T-helper 22 cell (primary cell): ENCODE measurements around the gene ZBTB49.
"Not testable (repeated sequence)": the region's sequence is repeated elsewhere in the genome, so short reads cannot be mapped to it uniquely, and the experiment has no call there.

Source experiments
- DNase-seq: peaks from one replicate; pipeline ENCODE4 v3.0.0-alpha.2; 2020; ENCODE audit warnings: low read depth

The ZBTB49 gene, protein sequence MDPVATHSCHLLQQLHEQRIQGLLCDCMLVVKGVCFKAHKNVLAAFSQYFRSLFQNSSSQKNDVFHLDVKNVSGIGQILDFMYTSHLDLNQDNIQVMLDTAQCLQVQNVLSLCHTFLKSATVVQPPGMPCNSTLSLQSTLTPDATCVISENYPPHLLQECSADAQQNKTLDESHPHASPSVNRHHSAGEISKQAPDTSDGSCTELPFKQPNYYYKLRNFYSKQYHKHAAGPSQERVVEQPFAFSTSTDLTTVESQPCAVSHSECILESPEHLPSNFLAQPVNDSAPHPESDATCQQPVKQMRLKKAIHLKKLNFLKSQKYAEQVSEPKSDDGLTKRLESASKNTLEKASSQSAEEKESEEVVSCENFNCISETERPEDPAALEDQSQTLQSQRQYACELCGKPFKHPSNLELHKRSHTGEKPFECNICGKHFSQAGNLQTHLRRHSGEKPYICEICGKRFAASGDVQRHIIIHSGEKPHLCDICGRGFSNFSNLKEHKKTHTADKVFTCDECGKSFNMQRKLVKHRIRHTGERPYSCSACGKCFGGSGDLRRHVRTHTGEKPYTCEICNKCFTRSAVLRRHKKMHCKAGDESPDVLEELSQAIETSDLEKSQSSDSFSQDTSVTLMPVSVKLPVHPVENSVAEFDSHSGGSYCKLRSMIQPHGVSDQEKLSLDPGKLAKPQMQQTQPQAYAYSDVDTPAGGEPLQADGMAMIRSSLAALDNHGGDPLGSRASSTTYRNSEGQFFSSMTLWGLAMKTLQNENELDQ

DNA sequence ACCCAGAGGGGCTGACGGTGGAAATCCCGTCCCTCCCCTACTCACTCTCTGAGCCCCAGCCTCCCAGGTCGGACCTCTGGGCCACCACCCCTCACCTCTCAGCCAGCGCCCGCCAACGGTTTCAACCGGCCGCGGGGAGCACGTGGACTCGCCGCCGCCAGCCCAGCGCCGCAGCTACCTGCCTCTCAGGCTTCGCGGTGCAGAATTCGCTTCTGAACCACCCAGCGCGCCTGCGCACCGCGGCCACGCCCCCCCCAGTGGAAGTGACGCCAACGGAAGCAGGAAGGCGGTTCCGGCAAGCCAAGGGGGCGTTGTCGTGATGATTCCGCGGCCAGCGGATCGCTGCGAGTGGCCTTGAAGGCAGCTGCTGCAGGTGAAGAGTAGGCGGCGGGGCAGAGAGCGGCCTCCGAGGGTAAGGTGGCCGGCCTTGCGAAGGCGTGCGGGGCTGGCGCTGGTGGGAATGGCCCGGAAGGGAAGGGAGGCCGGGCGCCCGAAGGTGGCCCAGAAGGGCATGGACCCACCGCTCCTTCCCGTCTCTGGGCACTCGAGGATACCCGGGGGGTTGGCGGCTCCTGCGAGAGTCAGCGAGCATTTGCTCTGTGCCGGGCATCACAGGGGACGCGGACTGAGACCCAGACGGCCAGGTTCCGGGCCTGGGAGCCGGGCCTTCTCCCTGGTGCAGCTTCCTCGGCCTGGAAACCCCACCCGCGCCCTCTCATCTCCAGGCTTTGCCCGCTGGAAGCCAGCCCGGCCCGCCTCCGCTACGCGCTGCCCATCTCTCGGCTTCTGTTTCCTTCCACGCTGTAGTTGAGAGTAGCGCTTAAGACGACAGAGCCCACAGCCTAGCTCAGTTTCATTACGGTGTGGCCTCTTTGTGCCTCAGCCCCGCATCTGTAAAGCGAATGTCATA, at the start of gene ZBTB49, which contains the start of gene LYAR:
Gene ZBTB49 (plus strand): TSS at position 311 of the 910 bp plus-strand sequence. CDS start 9,695 bp downstream, outside the sequence.
Gene LYAR (minus strand): TSS at position 214 of the 910 bp plus-strand sequence. CDS start 6,412 bp downstream, outside the sequence.
- DNase-seq: peak; percentile 93

DNA sequence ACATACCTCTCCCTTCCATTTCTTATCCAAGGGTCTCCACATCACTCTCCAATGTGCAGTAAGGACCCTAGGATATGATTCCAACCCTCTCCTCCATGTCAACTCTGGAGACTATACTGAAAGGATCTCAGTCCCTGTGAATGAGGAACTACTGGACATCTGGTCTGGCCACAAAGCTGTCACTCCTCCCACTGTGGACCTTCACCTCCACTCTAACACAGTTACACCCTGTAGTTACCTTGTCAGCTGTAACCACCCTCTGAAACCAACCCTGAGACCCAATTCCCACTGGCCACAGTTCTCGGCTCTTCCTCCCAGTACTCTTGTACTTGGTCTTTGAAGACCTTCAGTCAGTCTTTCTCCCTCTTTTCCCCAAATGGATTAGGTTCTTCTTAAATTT, 44.9 kb upstream of the ZBTB49 start:
- no peak for DNase-seq

DNA sequence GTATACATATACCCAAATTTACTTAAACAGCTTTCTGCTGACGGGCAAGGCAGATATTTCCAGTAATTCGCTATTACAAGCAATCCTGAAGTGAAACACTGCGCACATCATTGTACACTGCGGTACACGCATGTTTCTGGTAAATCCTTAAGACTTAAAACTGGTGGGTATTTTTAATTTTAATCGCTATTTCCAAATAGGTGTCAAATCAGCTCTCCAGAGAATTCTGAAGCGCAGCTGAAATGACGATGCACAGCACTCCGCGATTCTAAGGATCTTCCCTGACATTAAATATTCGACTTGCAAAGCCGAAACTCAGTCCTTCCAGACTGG, 42.4 kb upstream of the ZBTB49 start:
- no peak for DNase-seq

DNA sequence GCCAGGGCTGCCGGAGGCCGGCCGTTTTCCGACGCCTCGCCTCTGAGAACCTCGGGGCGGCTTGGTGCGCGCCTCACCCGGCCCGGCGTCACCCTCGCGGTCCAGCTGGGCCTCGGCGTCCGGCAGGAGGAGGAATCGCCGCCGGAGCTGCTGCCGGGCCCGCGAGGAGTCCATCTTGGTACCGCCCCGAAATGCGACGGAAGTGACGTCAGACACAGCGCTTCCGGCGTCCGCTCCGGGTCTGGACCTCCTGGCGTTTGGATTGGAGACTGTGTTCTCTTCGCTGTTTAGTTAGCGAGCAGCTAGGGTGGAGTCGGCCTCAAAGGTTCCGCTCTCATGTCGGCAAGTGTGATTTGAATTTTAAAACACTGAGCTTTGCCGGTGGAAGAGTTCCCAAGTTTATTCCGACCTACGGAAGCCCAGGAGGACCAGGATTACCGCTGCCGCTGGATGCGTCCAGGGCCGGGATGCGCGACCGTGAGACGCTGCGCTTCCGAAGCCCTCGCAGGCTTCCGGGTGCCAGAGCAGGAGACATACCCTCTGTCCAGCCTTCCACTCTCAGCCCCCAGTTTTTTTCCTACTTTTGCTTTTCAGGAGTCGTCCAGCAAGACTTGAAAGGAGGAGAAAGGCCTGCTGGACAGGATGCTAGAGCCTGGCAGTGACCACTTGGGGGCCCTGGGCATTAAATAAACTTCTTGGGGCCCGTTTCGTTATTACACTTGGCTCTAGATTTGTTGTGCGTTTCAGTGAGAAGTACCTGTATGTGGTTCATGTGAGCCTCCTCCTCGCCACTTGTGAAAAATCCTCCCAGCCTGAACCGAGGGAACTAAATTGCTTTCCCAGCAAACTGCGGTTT, 41.8 kb upstream of the ZBTB49 start, which contains the start of gene TMEM128:
Gene TMEM128 (minus strand): TSS at position 195 of the 856 bp plus-strand sequence. CDS start 21 bp downstream, at position 174.
- DNase-seq: peak; percentile 83

DNA sequence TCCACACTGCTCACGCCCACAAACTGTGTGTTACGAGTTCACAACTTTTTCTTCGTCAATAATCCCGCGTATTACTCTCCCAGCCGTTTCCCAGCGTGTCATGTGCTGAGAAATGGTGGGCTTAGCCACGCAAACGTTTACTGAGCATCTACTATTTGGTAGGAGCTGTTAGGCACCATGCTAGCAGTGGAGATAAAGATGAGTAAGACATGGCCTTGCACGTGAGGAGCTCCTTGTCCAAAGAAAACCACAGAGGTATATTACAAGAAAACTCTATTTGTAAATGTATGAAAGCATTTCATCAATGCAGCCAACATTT, 41.2 kb upstream of the ZBTB49 start:
- DNase-seq: no peak

DNA sequence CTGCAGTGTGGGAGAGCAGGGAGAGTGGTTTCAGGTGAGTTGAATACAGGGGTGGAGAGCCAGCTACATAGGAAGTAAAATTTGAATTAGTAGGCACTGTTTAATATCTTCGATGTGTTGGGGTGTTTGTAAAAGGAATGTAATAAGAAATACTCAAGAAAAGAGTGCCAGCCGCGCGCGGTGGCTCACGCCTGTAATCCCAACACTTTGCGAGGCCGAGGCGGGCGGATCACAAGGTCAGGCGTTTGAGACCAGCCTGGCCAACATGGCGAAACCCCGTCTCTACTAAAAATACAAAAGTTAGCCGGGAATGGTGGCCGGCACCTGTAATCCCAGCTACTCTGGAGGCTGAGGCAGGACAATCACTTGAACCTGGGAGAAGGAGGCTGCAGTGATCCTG, 40.7 kb upstream of the ZBTB49 start:
- DNase-seq: not testable (repeated sequence)

DNA sequence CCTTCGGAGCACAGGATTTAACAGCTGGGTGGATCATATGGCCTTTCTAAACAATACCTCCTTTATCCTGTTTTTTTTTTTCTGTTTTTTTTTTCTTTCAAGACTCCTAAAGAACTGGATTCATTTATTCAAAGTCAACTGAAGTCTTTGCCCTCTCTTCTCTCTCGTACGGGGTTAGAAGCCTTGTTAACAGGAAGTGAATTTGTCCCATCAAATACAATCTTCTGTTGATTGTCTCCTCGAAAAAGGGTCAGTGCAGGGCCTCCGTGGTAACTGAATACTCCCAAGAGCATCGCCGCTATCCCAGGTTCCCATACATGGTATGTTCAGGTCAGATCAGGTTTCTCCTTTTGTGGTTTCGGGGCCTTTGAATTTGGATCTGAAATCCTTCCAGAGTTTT, 40.2 kb upstream of the ZBTB49 start:
- no peak for DNase-seq

DNA sequence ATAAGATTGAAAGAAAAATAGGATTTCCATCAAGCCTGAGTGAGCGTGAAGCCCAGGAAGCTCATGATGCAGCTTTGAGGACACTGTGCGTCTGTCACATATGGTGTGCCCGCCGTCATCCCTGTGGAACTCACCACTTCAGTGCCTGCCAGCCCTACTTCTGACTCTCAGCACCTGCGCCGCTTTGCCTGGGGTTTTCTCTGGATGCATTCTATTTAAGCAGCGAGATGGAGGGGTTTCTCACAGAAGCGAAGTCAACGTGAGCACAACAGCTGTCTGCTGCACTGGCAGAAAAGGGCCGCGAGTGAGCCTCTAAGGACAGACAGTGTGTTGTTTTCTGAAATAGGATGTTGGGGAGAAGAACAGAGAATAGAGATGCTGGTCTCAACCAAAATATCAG, 35.9 kb upstream of the ZBTB49 start:
- no peak for DNase-seq

DNA sequence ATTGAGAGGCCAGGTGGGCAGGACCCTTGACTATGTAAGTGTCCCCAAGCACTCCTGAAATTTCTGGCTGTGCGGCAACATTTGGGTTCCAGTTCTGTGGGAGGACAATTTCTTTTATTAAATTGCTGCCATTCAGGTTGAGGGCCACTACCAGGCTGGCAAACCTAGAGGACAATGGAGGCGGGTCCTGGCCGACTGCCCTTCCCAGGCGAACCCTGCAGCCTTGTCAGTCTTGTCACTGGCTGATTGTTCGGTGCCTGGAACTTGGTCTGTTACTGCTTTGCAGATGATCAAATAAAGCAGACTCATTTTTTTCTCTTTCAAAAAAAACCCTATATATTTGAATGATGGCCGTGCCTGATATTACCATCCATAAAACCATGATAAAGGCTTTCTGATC, 35.4 kb upstream of the ZBTB49 start:
- DNase-seq: no peak

DNA sequence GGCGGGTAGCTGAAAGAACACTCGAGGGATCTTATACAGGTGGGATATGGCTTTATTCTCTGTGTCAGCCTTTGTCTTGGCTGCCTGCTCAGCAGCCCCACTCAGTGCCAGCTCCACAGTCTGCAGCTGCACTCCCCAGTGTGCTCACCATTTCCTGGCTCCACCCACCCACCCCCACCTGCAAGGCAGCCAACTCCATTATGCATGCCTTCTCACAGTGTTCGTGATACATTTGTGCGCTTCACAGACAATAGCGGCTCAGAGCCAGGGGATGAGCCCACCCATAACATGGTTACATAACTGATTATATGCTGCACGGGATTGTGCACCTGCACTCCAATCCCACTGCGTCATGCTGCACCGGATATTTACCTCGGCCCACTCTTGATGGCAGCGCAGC, 33.3 kb upstream of the ZBTB49 start:
- DNase-seq: no peak

DNA sequence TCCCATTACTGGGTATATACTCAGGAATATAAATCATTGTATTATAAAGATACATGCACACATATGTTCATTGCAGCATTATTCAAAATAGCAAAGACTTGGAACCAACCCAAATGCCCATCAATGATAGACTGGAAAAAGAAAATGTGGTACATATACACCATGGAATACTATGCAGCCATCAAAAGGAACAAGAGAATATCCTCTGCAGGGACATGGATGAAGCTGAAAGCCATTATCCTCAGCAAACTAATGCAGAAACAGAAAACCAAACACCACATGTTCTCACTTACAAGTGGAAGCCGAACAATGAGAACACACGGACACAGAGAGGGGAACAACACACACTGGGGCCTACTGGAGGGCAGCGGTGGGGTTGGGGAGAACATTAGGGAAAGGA, 32.3 kb upstream of the ZBTB49 start:
- DNase-seq: not testable (repeated sequence)

DNA sequence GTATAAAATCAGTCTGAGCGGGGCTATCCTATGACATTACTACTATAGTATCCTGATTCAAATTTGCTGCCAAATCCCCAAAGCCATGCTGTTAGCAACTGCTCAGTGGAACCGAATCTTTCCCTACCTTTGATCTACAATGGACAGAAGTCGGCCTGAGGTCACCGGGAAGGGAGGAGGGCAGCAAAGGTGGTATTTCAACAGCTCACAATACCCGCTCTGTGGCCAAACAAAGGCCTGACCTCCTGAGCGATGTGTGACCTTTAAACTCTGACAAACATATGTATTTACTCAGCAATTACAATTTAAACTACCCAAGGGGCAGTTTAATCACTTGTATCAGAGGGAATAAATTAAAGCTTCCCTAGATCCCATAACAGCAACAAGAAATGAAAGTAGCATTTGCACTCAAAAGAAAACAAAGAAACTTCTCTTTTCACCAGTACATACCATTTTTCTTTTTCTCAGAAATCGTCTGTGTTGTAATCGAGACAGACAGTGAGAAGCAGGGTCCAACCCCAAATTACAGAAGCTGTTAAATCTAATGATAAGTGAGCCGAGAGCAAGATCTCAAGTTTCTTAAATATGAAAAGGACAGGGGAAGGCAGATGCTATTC, 30.5 kb upstream of the ZBTB49 start:
- DNase-seq: no peak

DNA sequence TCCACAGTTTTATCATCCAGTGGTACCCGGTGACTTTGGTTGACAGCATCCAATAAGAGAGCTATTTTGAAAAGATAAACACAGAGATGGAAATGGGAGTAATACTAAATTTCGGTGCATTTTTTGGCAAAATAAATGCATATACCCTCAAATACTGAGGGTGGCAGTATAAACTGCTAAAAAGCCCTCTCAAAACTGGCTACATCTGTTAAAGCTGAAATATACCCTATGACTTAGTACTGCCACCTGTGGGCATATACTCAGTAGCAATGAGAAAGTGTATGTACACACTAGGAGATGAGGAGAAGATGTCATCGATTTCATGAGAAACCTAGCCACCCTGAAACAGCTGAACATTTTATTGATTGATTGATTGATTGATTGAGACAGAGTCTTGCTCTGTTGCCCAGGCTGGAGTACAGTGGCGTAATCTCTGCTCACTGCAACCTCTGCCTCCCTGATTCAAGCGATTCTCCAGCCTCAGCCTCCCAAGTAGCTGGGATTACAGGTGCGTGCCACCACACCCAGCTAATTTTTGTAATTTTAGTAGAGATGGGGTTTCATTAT, 29.8 kb upstream of the ZBTB49 start:
- no peak for DNase-seq

DNA sequence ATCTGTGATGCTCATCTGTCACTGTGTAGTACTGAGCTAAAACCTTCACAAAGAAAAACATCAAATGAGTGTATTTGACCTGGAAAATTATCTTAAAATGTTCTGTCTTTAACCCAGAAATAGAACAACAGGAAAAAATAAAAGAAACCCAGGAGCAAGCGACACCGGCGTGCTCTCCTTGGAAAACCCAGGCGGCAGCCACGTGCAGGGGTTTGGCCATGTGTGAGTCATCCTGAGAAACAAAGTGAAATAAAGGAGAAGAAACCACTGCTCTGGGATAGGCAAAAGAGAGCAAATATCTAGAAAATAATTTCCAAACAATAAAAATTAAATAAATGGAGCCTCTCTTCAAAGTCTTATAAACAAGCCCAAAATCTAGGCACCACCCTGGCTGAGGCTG, 22.1 kb upstream of the ZBTB49 start:
- DNase-seq: no peak

DNA sequence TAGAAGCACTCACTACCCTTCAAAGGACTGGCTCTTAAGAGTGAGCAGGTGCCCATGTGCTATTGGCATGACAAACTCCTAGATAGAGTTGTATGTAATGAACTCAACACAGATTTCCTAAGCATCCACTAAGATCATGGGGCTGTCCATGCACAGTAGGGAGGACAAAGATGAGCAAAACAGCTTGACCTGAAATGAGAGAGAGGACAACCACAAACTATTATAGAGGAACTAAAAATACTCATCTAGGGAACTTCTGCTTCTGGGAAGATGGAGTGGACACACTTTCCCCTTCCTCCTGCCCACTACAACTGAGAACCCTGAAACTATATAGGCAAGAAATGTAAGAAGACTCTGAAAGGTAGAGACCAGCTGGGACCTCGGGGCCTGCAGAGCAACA, 21.3 kb upstream of the ZBTB49 start:
- no peak for DNase-seq

DNA sequence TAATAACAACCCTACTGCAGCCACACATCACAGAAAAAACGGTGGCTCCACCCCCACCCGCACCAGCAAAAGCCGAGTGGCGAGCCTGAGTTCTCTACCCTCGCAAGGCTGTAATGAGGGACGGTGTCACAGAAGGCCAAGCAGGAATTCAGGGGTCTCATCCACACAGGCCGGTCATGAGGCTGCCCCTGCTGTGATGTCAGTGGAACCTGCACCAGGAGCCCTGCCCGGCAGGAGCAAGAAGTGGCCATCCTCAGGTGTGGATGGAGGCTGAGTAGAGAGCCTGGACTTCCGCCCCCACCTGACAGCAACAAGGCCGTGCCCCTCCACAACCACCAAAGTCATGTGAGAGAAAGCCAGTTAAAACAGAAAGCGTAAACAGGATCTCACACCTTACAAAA, 20.7 kb upstream of the ZBTB49 start:
- DNase-seq: no peak

DNA sequence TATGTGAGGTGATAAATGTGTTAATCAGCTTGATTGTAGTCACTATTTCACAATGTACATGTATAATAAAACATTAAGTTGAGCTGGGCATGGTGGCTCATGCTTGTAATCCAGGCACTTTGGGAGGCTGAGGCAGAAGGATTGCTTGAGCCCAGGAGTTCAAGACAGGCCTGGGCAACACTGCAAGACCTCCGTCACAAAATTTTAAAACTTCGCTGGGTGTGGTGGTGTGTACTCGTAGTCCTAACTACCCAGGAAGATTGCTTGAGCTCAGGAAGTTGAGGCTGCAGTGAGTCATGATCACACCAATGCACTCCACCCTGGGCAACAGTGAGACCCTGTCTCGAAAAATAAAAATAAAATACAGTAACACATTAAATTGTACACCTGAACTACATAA, 20.2 kb upstream of the ZBTB49 start:
- DNase-seq: peak; percentile 11

DNA sequence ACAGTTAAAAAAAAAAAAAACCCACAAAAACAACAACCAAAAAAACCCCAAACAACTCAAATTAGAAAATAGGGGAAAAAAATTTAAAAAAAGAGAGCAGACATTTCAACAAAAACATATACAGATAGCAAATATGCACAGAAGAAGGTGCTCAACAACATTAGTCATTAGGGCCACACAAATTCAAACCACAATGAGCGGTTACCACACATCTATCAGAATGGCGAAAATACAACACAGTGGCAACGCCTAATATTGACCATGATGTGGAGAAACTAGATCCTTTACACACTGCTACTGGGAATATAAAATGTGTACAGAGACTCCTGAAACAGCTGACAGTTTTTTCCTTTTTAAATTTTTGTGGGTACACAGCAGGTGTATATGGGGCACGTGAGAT, 19.5 kb upstream of the ZBTB49 start:
- no peak for DNase-seq

DNA sequence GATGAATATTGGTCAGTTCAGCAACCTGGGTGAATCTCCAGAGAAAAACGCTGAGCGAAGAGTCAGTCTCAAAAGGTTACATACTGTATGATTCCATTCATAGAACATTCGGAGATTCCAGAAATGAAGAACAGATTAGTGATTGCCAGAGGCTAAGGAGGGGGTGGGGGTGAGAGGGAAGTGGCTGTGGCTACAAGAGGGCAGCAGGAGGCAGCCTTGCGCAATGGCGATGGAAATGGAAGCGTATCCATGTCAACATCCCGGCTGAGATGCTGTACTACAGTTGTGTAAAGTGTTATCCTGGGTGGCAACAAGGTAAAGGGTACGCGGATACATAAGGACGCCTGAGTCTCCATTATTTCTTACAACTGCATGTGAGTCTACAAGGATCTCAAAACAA, 18.1 kb upstream of the ZBTB49 start:
- no peak for DNase-seq

DNA sequence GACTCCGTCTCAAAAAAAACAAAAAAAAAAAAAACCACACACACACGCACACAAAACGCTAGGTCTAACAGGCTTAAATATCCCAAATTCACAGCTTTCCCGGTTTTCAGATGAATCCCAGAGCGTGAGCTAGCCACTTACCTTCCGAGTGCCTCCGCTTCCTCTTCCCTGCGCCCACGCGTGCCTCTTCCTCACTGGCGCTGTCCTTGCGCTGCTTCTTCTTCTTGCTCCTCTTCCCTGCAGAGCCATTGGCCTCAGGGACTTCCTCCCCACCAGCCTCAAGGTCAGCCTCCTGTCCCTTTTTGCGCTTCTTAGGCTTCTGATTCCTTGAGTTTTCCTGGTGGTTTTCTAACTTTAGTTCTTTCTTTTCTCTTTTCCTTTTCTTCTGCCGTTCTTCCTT, 15.8 kb upstream of the ZBTB49 start:
- DNase-seq: no peak

DNA sequence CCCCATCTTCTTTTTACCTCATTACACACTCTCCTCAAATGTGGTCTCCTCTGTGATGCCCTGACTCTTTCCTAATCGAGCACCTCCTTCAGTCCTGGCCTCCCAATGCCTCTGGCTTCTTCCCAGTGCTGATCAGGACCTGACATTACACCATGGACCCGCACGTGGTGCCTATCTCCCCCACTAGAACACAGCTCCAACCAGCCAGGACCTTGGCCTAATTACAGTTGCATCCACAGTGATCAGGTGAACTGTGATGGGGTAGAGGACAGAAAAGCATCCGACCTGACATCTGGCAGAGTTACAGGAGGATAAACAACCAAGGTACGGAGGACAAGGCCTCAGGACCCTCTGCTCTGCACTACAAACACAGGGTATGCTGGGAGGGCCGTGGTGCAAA, 12.5 kb upstream of the ZBTB49 start:
- no peak for DNase-seq
